ENCODE results near the gene GPT2. TPM values are rescaled to one million over a fixed set of nuclear protein-coding genes. Genes with fewer than 3 reads are reported as not detected.
A peak's percentile ranks its signal among the peaks of the same experiment; 100 is the strongest.

GPT2 gene
- total RNA-seq, 1 experiment from 2014 or later, result 68.8 TPM

GRCh38 chr16:46903255-46903905 is 19.2 kb downstream of the GPT2 start:
- no peak overlapping the region for H2BK120ac ChIP-seq (ENCODE audit: low read depth, low read length, poor library complexity, severe bottlenecking)
- H3K36me3 Mint-ChIP-seq (ENCODE audit: insufficient read depth in 1 of 3, low read depth in 3 of 3), result peaks cover 57 to 83% (median 72%) of the 10 kb centered on the region in 3 experiments
- H3K27me3 Mint-ChIP-seq (ENCODE audit: low read depth), result no peaks in the 10 kb centered on the region
- H3K27ac Mint-ChIP-seq, result peak overlapping the region in 1 of 3 experiments; percentile 11; a peak in 1 of 7 replicates
- H3T11ph ChIP-seq (ENCODE audit: low read length), result no peak overlapping the region
- H3K14ac ChIP-seq (ENCODE audit: insufficient read depth, low read length), result no peak overlapping the region
- no peak overlapping the region for H2AFZ ChIP-seq (ENCODE audit: low read length)
- no peaks in the 10 kb centered on the region for H4K20me1 ChIP-seq (ENCODE audit: control insufficient read depth, insufficient read depth, insufficient read length)
- H3K4me3 Mint-ChIP-seq, result no peak overlapping the region
- H2BK15ac ChIP-seq (ENCODE audit: low read depth, low read length), result no peak overlapping the region
- no peak overlapping the region for H2AK5ac ChIP-seq (ENCODE audit: insufficient read length, low read length)
- H3K79me1 ChIP-seq (ENCODE audit: insufficient read depth, low read depth, low read length, poor library complexity, severe bottlenecking), result no peaks in the 10 kb centered on the region
- H2BK5ac ChIP-seq (ENCODE audit: insufficient read length, low read length), result no peak overlapping the region
- no peaks in the 10 kb centered on the region for H3K23me2 ChIP-seq (ENCODE audit: insufficient read length, low read depth, low read length, poor library complexity, severe bottlenecking)
- no peak overlapping the region for H3K18ac ChIP-seq (ENCODE audit: insufficient read length, low read depth, low read length)
- H2BK12ac ChIP-seq (ENCODE audit: insufficient read length, low read depth, low read length), result no peak overlapping the region
- no peaks in the 10 kb centered on the region; a peak in 1 of 5 replicates for H3K9me3 Mint-ChIP-seq
- no peak overlapping the region for H4K91ac ChIP-seq (ENCODE audit: insufficient read length, low read depth, low read length)
- WGBS (ENCODE audit: extremely low coverage, insufficient read length, low lambda C conversion rate), result no CpG with 5 or more reads among the region's 5 CpGs
- no peak overlapping the region for H3K27ac ChIP-seq (ENCODE audit: insufficient read length, low read depth, low read length)
- no peaks in the 10 kb centered on the region for H3K79me2 ChIP-seq (ENCODE audit: insufficient read depth, low read length)
- no peak overlapping the region for H3K4me2 ChIP-seq (ENCODE audit: insufficient read depth, insufficient read length, low read length)
- no peaks in the 10 kb centered on the region for H3K27me3 ChIP-seq (ENCODE audit: insufficient read depth, low read length)
- DNase-seq, result no peak
- H3K23ac ChIP-seq (ENCODE audit: insufficient read length, low read depth, low read length), result no peak overlapping the region
- TF ChIP-seq, protein P1, sequence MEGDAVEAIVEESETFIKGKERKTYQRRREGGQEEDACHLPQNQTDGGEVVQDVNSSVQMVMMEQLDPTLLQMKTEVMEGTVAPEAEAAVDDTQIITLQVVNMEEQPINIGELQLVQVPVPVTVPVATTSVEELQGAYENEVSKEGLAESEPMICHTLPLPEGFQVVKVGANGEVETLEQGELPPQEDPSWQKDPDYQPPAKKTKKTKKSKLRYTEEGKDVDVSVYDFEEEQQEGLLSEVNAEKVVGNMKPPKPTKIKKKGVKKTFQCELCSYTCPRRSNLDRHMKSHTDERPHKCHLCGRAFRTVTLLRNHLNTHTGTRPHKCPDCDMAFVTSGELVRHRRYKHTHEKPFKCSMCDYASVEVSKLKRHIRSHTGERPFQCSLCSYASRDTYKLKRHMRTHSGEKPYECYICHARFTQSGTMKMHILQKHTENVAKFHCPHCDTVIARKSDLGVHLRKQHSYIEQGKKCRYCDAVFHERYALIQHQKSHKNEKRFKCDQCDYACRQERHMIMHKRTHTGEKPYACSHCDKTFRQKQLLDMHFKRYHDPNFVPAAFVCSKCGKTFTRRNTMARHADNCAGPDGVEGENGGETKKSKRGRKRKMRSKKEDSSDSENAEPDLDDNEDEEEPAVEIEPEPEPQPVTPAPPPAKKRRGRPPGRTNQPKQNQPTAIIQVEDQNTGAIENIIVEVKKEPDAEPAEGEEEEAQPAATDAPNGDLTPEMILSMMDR (conservative IDR thresholded peaks at IDR 0.05), result no peak
- no peak overlapping the region for H3K4ac ChIP-seq (ENCODE audit: low read depth, low read length)
- no peak overlapping the region for H2BK20ac ChIP-seq (ENCODE audit: low read depth, low read length, poor library complexity, severe bottlenecking)
- H3K4me1 Mint-ChIP-seq, result peaks cover under 1% of the 10 kb centered on the region in 2 experiments; a peak in 3 of 4 replicates
- H4K5ac ChIP-seq (ENCODE audit: insufficient read length, low read depth, low read length), result no peak overlapping the region
- H3K56ac ChIP-seq (ENCODE audit: insufficient read length, low read depth, low read length), result no peak overlapping the region
- H4K8ac ChIP-seq (replicated peaks; ENCODE audit: insufficient read length, low read depth, low read length), result no peak overlapping the region
- H3K9me3 ChIP-seq (ENCODE audit: control insufficient read depth, low read depth, low read length), result no peaks in the 10 kb centered on the region
- H3K4me1 ChIP-seq (ENCODE audit: insufficient read depth, low read length), result no peaks in the 10 kb centered on the region
- H3K9ac ChIP-seq (ENCODE audit: extremely low read depth, insufficient read length, low read length), result no peak overlapping the region
